NT2/D1 (cell line): ENCODE data around the gene SYT8.
A peak's percentile ranks its signal among the peaks of the same experiment; 100 is the strongest.
"Not testable (repeated sequence)": the region's sequence is repeated elsewhere in the genome, so short reads cannot be mapped to it uniquely, and the experiment has no call there.

Source experiments
- DNase-seq: peaks from one replicate; pipeline ENCODE4 v3.0.0-alpha.2; 2011; ENCODE audit warnings: low read depth, low spot score
- H3K27me3 ChIP-seq: 2 replicates; pipeline ENCODE4 v1.6.0; 2011; ENCODE audit warnings: mild to moderate bottlenecking; ENCODE audit not compliant: insufficient read length, insufficient read depth
- H3K36me3 ChIP-seq: 2 replicates; pipeline ENCODE4 v1.6.1; 2011; ENCODE audit warnings: mild to moderate bottlenecking, low read length, mixed read lengths; ENCODE audit not compliant: insufficient read depth, insufficient read length
- H3K4me1 ChIP-seq: 2 replicates; pipeline ENCODE4 v1.5.1; 2011; ENCODE audit not compliant: insufficient read depth, insufficient read length
- H3K4me3 ChIP-seq: 2 replicates; pipeline ENCODE4 v1.5.1; 2011; ENCODE audit warnings: low read depth; ENCODE audit not compliant: insufficient read length
- H3K9ac ChIP-seq: 2 replicates; pipeline ENCODE4 v1.6.0; 2011; ENCODE audit warnings: low read depth; ENCODE audit not compliant: insufficient read length
- H3K9me3 ChIP-seq: 2 replicates; pipeline ENCODE4 v1.5.1; 2011; ENCODE audit warnings: mild to moderate bottlenecking, low read length; ENCODE audit not compliant: insufficient read depth
- SUZ12 ChIP-seq: IDR thresholded peaks from 2 replicates; pipeline ENCODE4 v1.6.1; 2011; ENCODE audit not compliant: insufficient read length, insufficient read depth; ENCODE audit errors: extremely low read depth
- YY1 ChIP-seq: IDR thresholded peaks from 2 replicates; pipeline ENCODE4 v1.6.1; 2011; ENCODE audit not compliant: insufficient read length, insufficient read depth
- ZNF274 ChIP-seq: IDR thresholded peaks from 2 replicates; pipeline ENCODE4 v1.6.1; 2011; ENCODE audit warnings: mild to moderate bottlenecking, low read depth, low read length

Gene SYT8

DNA sequence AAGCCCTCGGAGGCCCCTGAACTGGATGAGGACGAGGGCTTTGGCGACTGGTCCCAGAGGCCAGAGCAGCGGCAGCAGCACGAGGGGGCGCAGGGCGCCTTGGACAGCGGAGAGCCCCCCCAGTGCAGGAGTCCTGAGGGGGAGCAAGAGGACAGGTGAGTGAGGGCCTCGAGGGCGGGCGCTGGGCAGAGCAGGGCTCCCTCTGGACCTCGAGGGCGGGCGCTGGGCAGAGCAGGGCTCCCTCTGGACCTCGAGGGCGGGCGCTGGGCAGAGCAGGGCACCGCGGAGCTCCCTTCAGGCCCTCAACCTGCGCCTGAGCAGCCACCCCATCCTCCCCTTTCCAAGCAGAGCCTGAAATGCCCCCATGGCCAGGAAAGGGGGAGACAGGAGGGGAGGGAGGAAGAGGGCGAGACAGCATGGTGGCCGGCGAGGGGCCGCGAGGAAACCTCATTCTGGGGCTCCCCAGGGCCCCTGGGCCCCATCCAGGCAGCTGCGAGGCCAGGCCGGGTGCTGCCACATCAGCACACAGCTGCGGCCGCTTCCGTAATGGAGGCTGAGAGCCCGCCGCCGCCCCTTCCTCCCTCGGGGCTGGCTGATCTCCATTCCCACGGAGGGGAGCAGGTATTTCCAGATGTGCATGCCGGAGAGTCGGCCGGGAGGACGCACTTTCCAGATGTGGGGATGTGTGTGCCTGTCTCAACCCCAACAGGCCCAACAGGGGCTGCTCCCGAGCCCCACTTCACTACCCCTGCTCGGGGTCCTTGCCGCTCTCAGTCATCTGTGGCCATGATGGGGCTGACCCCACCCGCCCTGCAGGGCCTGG, 46.9 kb downstream of the SYT8 start:
- H3K9me3 ChIP-seq = no peaks in the 10 kb centered on the region
- no peak for DNase-seq
- H3K9ac ChIP-seq = peak overlapping the region; percentile 6
- H3K4me1 ChIP-seq = peaks cover 12% of the 10 kb centered on the region
- no peak overlapping the region for H3K4me3 ChIP-seq
- TF ChIP-seq SUZ12 (no peak), ZNF274 (no peak), YY1 (no peak)
- no peaks in the 10 kb centered on the region for H3K27me3 ChIP-seq
- no peaks in the 10 kb centered on the region for H3K36me3 ChIP-seq

DNA sequence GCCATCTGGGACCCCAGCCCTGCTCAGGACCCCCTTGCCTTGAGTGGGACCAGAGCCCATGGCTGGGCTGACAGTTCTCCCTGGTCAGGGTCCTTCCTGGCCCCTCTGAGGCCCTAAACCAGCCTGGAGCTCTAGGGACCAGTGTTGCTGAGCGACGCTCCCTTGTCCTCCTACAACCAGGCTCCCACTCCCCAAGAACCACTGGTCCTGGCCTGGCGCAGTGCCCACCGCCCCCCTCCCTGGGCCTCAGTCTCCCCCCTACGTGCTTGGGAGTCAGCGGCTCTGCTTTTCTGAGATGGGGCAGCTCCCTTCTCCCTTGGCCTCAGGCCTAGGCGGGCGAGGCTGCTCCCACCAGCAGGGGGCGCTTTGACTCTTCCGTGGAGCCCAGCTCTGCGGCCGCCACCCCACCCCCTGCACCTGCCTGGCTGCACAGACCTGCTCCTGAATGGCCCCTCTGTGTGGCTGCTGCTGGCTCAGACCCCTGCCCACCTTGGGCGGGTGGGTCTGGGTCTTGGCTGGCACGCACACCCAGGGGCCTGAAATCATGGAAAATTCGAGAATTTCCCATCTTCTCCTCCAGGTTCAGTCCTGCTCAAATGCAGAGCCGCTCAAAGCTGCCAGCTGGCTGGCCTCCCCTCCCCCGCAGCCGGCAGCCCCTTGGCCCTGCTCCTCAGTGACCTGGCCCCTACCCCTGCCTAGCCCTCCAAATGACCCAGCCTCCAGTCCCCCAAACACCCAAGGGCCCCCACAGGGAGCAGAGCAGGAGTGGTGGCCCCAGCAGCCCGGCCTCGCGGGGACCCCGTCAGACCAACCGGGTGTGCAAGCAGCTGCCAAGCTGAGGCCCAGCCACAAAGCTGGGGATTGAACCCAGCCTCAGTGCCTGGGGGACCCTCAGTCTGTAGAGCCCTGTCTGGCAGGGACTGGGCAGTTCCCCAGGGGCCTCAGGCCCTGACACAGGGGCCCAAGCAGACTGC, 47.8 kb downstream of the SYT8 start:
- peaks cover 8% of the 10 kb centered on the region for H3K4me1 ChIP-seq
- peak; percentile 75 for DNase-seq
- TF ChIP-seq YY1 = no peak
- TF ChIP-seq SUZ12 = no peak
- no peak for TF ChIP-seq ZNF274
- H3K27me3 ChIP-seq = no peaks in the 10 kb centered on the region
- H3K9ac ChIP-seq = peak overlapping the region; percentile 56
- no peaks in the 10 kb centered on the region for H3K36me3 ChIP-seq
- H3K4me3 ChIP-seq = no peak overlapping the region
- no peaks in the 10 kb centered on the region for H3K9me3 ChIP-seq

DNA sequence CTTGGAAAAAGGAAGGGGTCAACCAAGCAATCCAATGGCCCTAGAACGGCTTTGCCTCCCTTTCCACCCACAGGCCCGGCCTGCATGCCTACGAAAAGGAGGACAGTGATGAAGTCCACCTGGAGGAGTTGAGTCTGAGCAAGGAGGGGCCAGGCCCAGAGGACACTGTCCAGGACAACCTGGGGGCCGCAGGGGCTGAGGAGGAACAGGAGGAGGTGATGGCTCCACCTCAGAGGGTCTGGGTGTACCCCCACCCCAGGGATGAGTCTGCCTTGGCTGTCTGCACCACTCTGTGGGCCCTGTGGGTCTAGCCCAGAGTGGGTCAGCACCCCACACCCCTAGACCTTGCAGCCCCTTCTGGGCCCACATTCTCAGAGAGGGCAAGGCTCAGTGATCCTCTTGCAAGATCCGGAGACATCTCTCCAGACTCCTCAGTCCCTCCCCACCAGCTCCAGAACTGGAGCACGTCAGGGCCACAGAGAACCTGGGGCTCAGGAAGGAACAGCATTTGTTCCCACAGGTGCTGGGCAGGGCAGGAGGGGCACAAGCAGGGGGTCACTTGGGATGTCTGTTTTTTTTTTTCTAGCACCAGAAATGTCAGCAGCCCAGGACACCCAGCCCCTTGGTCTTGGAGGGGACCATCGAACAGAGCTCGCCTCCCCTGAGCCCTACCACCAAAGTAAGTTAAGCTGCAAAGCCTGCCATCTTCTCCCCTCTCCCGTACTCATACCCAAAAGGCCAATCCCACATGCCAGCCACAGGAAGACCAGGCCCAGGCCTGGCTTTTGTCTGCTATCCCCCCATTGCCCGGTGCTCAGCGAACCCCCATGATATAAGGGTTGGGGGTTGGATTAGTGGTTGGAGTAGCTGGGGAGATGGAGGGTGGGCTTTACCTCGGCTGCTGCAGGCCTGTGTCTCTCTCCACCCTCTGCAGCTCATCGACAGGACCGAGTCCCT, 48.8 kb downstream of the SYT8 start:
- Histone ChIP-seq H3K27me3 (peaks cover 4% of the 10 kb centered on the region), H3K9me3 (no peaks in the 10 kb centered on the region), H3K4me3 (no peak overlapping the region), H3K36me3 (no peaks in the 10 kb centered on the region), H3K9ac (no peak overlapping the region), H3K4me1 (peaks cover 4% of the 10 kb centered on the region)
- TF ChIP-seq YY1 (no peak), ZNF274 (no peak), SUZ12 (no peak)
- DNase-seq = no peak

DNA sequence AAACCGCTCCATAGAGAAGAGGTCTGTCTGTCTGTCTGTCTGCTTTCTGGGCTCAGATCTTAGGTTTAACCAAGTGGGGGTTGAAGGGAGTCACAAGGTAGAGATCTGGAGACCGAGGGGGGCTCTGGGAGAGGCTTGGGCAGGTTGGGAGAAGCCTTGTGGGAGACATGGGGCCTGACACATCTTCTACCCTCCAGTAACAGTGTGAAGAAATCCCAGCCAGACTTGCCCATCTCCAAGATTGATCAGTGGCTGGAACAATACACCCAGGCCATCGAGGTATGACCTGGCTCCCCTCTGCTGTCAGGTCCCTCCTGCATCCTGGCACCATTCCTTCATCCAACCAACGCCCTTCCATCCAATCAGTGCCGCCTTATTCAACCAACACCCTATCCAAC, 49.5 kb downstream of the SYT8 start:
- H3K36me3 ChIP-seq = no peaks in the 10 kb centered on the region
- H3K9me3 ChIP-seq = no peaks in the 10 kb centered on the region
- H3K9ac ChIP-seq = no peak overlapping the region
- H3K27me3 ChIP-seq = peaks cover 5% of the 10 kb centered on the region
- no peak overlapping the region for H3K4me3 ChIP-seq
- DNase-seq = no peak
- H3K4me1 ChIP-seq = peaks cover 4% of the 10 kb centered on the region
- no peak for TF ChIP-seq YY1

DNA sequence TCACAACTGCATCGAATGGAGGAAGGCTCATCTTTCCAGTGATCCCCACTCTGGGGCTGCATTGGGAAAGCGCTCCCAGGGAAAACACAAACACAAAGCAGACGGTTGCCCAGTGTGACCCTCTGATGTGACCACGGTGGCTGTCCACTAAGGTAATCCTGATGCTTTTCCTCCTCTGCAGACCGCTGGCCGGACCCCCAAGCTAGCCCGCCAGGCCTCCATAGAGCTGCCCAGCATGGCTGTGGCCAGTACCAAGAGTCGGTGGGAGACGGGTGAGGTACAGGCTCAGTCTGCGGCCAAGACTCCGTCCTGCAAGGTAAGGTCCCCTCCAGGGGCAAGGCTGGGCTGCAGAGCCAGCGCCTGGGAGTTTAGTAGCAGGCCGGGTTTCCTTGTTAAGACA, 51.8 kb downstream of the SYT8 start:
- not testable (repeated sequence) for H3K27me3 ChIP-seq

More for the DNA sequence above, 51.8 kb downstream of the SYT8 start:
- H3K36me3 ChIP-seq, H3K9ac ChIP-seq, H3K4me3 ChIP-seq, H3K4me1 ChIP-seq, H3K9me3 ChIP-seq, DNase-seq: not testable (repeated sequence)
